Erythroblast (primary cell): ENCODE measurements around the gene SIPA1L3.

ENCODE experiments used
- GATA1 ChIP-seq: IDR thresholded peaks from 2 replicates; pipeline ENCODE4 v1.6.1; 2011; ENCODE audit warnings: low read depth, mild to moderate bottlenecking, control low read depth, low read length, moderate library complexity
- POLR2A ChIP-seq: IDR thresholded peaks from 2 replicates; pipeline ENCODE4 v1.6.1; 2011; ENCODE audit warnings: mild to moderate bottlenecking, low read length

GRCh38 chr19:38020311-38020710, 113.3 kb downstream of the SIPA1L3 start:
- TF ChIP-seq POLR2A (no peak), GATA1 (no peak)
